ENCODE data around the gene ASIC5. TPM values are rescaled to one million over a fixed set of nuclear protein-coding genes. Genes with fewer than 3 reads are reported as not detected.

The ASIC5 gene
- polyA plus RNA-seq, 1 of the 3 experiments (the other 2 are of a cell fraction) = not detected

GRCh38 chr4:155906554-155907247 is 40.6 kb upstream of the ASIC5 start:
- H3F3A ChIP-seq (replicated peaks; ENCODE audit: insufficient read depth) = no peaks in the 10 kb centered on the region
- no peaks in the 10 kb centered on the region for H3K9me2 ChIP-seq
- no peaks in the 10 kb centered on the region for H3K9me3 ChIP-seq
- ChIA-PET CTCF (no interaction called here), POLR2A (no interaction called here)
- TF ChIP-seq USF1 (IDR thresholded peaks at IDR 0.05; ENCODE audit: borderline replicate concordance, low read depth) (no peak), NRF1 (IDR thresholded peaks at IDR 0.05; ENCODE audit: low read depth, low read length) (no peak), RCOR1 (IDR thresholded peaks at IDR 0.05; ENCODE audit: low read length) (no peak), FOSL2 (IDR thresholded peaks at IDR 0.05; ENCODE audit: borderline replicate concordance, low read depth) (no peak), NFIC (IDR thresholded peaks at IDR 0.05; ENCODE audit: borderline replicate concordance) (no peak), CHD2 (IDR thresholded peaks at IDR 0.05; ENCODE audit: low read length, partially characterized antibody) (no peak), TEAD4 (IDR thresholded peaks at IDR 0.05; ENCODE audit: borderline replicate concordance, insufficient read depth) (no peak), RAD21 (IDR thresholded peaks at IDR 0.05; ENCODE audit: low read length) (no peak), EZH2phosphoT487 (IDR thresholded peaks at IDR 0.05; ENCODE audit: borderline replicate concordance, low read depth) (no peak), REST (IDR thresholded peaks at IDR 0.05; ENCODE audit: low read depth, low read length) (no peak), POLR2AphosphoS5 (IDR thresholded peaks at IDR 0.05; ENCODE audit: low read depth, low read length) (no peak), YY1 (IDR thresholded peaks at IDR 0.05; ENCODE audit: low read depth) (no peak), GABPA (IDR thresholded peaks at IDR 0.05; ENCODE audit: low read depth) (no peak), JUND (IDR thresholded peaks at IDR 0.05) (no peak), RFX5 (IDR thresholded peaks at IDR 0.05; ENCODE audit: low read length) (no peak), IRF3 (IDR thresholded peaks at IDR 0.05; ENCODE audit: low read depth, low read length) (no peak)
- no peak overlapping the region for H3K27ac ChIP-seq (ENCODE audit: low read depth in 2 of 2, low read length in 1 of 2)
- no peak overlapping the region for H3K9ac ChIP-seq
- H3K79me2 ChIP-seq (ENCODE audit: insufficient read depth) = no peaks in the 10 kb centered on the region
- H3K4me1 ChIP-seq (ENCODE audit: control insufficient read depth in 1 of 2, insufficient read depth in 2 of 2, low read depth in 1 of 2, low read length in 1 of 2) = peaks cover 0 to 5% of the 10 kb centered on the region in 2 experiments; a peak in 1 of 4 replicates
- H3K4me2 ChIP-seq = no peak overlapping the region
- no peaks in the 10 kb centered on the region for H4K20me1 ChIP-seq (ENCODE audit: insufficient read depth)
- DNase-seq = no peak
- 33% methylated on average over 6 of the region's 6 CpGs for WGBS (ENCODE audit: low lambda C conversion rate)
- no peaks in the 10 kb centered on the region for H3K27me3 ChIP-seq (ENCODE audit: insufficient read depth)
- H3K36me3 ChIP-seq (replicated peaks in 1 of 2; ENCODE audit: control insufficient read depth in 1 of 2, insufficient read depth in 2 of 2, low read length in 1 of 2) = no peaks in the 10 kb centered on the region
- H3K4me3 ChIP-seq (ENCODE audit: low read depth in 2 of 2, low read length in 1 of 2) = no peak overlapping the region
- H2AFZ ChIP-seq (ENCODE audit: low read depth) = 0 out of 2 replicates have a peak overlapping the region, but pooled peaks have one; percentile 4
